GM12864 (cell line): ENCODE data around the gene UGT2A1.

ENCODE experiments used
- DNase-seq: peaks from one replicate; pipeline ENCODE4 v3.0.0-alpha.2; 2011; ENCODE audit warnings: low read depth
- H3K4me3 ChIP-seq: 2 replicates; pipeline ENCODE4 v1.5.1; 2011; ENCODE audit warnings: mild to moderate bottlenecking, low read depth, low read length, control low read depth
- TF ChIP-seq, protein P1 (sequence below): IDR thresholded peaks from 2 replicates; pipeline ENCODE4 v1.5.1; 2011; ENCODE audit warnings: low read depth, mild to moderate bottlenecking, moderate library complexity, low read length, control low read depth, inconsistent platforms; ENCODE audit errors: missing control alignments

Gene UGT2A1

DNA sequence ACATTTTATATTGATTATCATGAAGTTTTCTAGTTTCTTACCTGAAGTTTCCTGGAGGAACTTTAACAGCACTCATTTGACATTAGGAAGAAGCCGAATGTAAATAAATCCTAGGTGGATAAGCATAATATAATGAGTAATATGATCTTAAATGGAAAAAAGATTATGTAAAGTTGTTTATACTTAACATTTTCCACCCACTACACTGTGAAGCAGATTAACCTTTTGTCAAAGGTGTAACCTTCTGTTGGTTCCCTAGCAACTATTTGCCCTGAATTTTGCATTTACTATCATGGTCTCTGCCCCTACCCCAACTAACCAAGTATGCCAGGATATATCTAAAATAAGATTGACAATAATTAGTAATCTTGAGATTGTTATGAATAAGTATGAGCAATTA is at the start of gene UGT2A1:
TSS of gene UGT2A1 (minus strand) at position 101 of the 400 bp plus-strand sequence. CDS start 5,603 bp downstream, outside the sequence.
- TF ChIP-seq, protein P1, sequence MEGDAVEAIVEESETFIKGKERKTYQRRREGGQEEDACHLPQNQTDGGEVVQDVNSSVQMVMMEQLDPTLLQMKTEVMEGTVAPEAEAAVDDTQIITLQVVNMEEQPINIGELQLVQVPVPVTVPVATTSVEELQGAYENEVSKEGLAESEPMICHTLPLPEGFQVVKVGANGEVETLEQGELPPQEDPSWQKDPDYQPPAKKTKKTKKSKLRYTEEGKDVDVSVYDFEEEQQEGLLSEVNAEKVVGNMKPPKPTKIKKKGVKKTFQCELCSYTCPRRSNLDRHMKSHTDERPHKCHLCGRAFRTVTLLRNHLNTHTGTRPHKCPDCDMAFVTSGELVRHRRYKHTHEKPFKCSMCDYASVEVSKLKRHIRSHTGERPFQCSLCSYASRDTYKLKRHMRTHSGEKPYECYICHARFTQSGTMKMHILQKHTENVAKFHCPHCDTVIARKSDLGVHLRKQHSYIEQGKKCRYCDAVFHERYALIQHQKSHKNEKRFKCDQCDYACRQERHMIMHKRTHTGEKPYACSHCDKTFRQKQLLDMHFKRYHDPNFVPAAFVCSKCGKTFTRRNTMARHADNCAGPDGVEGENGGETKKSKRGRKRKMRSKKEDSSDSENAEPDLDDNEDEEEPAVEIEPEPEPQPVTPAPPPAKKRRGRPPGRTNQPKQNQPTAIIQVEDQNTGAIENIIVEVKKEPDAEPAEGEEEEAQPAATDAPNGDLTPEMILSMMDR: no peak
- DNase-seq: no peak
- H3K4me3 ChIP-seq: no peak within 1 kb of the TSS

DNA sequence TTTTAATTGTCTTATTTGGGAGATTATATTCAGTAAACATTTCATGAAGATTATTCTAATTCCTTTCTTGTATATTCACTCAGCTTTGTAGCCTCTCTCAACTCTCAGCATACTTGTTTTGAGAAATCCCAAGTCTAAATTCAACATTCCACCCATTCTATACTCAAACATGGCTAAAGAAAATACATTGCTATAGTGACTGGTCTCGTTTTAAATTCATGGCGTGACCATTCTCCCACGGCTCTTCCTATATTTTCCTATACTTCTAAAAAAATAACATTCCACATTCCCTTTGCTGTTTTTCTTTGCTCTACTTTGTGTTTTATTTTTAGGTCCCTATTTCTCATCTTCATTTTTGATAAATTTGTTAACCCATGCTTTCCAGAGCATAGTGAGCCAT is 49.2 kb upstream of the UGT2A1 start:
- no peak overlapping the region for H3K4me3 ChIP-seq
- TF ChIP-seq, protein P1: no peak
- DNase-seq: no peak

DNA sequence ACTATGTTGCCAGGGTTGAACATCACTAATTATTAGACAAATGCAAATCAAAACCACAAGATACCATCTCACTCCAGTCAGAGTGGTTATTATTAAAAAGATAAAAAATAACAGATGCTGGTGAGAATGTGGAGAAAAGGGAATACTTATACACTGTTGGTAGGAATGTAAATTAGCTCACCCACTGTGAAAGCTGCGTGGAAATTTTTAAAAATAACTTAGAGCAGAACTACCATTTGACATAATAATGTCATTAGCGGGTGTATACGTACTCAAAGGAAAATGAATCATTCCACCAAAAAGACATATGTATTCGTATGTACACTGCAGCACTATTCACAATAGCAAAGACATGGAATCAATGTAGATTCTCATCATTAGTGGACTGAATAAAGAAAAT is 48.6 kb upstream of the UGT2A1 start:
- H3K4me3 ChIP-seq: no peak overlapping the region
- DNase-seq: no peak
- TF ChIP-seq, protein P1: no peak

DNA sequence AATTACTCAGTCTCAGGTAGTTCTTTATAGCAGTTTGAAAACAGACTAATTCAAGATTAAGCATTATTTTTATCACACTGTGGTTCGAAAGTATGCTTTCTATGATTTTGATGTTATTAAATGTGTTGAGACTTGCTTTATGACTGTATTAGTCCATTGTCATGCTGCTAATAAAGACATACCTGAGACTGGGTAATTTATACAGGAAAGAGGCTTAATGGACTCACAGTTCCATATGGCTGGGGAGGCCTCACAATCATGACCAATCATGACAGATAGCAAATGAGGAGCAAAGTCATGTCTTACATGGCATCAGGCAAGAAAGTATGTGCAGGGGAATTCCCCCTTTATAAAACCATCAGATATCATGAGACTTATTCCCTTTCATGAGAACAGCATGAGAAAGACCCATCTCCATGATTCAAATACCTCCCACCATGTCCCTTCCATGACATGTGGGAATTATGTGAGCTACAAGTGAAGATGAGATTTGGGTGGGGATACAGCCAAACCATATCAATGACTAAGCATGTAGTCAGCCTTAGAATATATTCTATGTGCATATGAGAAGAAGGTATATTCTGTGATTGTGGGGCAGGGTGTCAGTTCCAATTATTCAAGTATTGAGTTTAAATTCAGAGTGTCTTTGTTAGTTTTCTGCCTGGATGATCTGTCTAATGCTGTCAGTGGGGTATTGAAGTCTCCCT is 44.6 kb upstream of the UGT2A1 start:
- no peak for DNase-seq
- TF ChIP-seq, protein P1: no peak
- no peak overlapping the region for H3K4me3 ChIP-seq

DNA sequence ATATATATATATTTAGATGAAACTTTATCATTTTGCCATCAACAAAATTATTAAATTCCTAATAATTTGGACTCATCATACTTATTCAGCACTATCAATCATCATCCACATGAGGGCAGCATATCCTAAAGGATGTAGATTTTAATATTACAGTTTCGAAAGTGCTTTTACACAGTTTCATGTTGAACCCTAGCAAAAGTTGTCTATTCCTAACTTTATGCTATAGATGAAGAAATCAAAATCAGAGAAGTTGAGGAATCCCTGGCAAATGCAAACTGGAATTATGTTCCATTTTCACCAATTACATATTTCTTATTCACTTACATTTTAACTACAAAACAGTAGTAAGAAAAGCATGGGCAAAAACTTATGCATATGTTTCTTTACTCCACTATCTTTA is 36.6 kb upstream of the UGT2A1 start:
- no peak for DNase-seq
- H3K4me3 ChIP-seq: no peak overlapping the region
- TF ChIP-seq, protein P1: peak; percentile 25

DNA sequence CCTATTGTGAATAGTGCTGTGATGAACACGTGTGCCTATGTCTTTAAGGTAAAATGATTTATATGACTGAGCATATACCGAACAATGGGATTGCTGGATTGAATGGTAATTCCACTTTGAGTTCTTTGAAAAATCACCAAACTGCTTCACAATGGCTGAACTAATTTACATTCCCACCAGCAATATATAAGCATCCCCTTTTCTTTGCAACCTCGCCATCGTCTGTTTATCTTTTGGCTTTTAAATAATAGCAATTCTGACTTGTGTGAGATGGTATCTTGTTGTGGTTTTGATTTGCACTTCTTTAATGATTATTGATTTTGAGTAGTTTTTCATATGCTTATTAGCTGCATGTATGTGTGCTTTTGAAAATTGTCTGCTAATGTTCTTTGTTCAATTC is 31.8 kb upstream of the UGT2A1 start:
- no peak for DNase-seq
- H3K4me3 ChIP-seq: no peak overlapping the region

More for the DNA sequence above, 31.8 kb upstream of the UGT2A1 start:
- TF ChIP-seq, protein P1: no peak
